C4-2B (cell line): ENCODE data around the gene KIAA0825.
"Not testable (repeated sequence)": the region's sequence is repeated elsewhere in the genome, so short reads cannot be mapped to it uniquely, and the experiment has no call there.

Experiments
- H3K27ac ChIP-seq: fragments of 450-650 bp; 2 replicates; pipeline ENCODE4 v1.5.1; 2017
- CTCF ChIP-seq: fragments of 450-650 bp; conservative IDR thresholded peaks from 2 replicates; pipeline ENCODE4 v1.5.1; 2017; ENCODE audit warnings: mild to moderate bottlenecking
- ZFX ChIP-seq: fragments of 450-650 bp; IDR thresholded peaks from 2 replicates; pipeline ENCODE4 v1.6.1; 2017

KIAA0825 gene

GRCh38 chr5:94361161-94361560 is 257.2 kb downstream of the KIAA0825 start:
- TF ChIP-seq ZFX (no peak), CTCF (no peak)
- no peak overlapping the region for H3K27ac ChIP-seq

- TF ChIP-seq CTCF, result no peak
- no peak for TF ChIP-seq ZFX
- no peak overlapping the region for H3K27ac ChIP-seq
Measured at GRCh38 chr5:94360382-94361130, 257.8 kb downstream of the KIAA0825 start.

GRCh38 chr5:94359880-94360279 is 258.5 kb downstream of the KIAA0825 start:
- TF ChIP-seq CTCF, result no peak
- no peak for TF ChIP-seq ZFX
- H3K27ac ChIP-seq, result no peak overlapping the region

GRCh38 chr5:94355811-94356210 is 262.6 kb downstream of the KIAA0825 start:
- H3K27ac ChIP-seq, result no peak overlapping the region
- TF ChIP-seq CTCF (no peak), ZFX (no peak)

- H3K27ac ChIP-seq, result not testable (repeated sequence)
Measured at GRCh38 chr5:94354837-94355485, 263.4 kb downstream of the KIAA0825 start.

- H3K27ac ChIP-seq, result no peak overlapping the region
- TF ChIP-seq CTCF (no peak), ZFX (no peak)
Measured at GRCh38 chr5:94353605-94354004, 264.8 kb downstream of the KIAA0825 start.

- TF ChIP-seq ZFX (no peak), CTCF (no peak)
- no peak overlapping the region for H3K27ac ChIP-seq
Measured at GRCh38 chr5:94347130-94347529, 271.3 kb downstream of the KIAA0825 start.

GRCh38 chr5:94345257-94345656 is 273.1 kb downstream of the KIAA0825 start:
- TF ChIP-seq ZFX (no peak), CTCF (no peak)
- H3K27ac ChIP-seq, result no peak overlapping the region
